Activated CD4-positive, alpha-beta T cell treated with anti-CD3 and anti-CD28 coated beads, Interleukin-2, amount 50 U/mL, for 16 hours (primary cell): Measurements from ENCODE around the gene BMPER.
A peak's percentile ranks its signal among the peaks of the same experiment; 100 is the strongest.

Experiments used
- DNase-seq: peaks from one replicate; pipeline ENCODE4 v3.0.0-alpha.2; 2020

BMPER gene

GRCh38 chr7:33926535-33926934 is 21.2 kb downstream of the BMPER start:
- no peak for DNase-seq

DNA sequence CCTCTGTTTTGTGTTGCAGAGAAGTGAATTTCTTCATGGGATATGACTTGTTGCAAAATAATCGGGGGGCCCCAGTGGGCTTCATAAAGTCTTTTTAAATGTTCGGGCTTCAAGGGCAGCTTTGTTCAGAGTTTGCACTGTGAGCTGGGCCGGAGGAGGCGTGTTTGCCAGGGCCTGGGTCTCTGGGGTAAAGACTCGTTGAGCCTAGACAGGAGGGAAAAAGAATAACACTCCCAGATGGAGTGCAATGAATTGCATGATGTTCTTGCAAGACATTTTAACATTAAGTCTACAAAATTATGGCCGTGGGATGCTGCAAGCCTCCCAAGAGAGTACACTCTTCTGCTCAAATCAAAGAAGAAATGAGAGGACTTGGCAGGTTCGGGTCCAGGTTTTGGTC is 23.6 kb downstream of the BMPER start:
- DNase-seq, result no peak

DNA sequence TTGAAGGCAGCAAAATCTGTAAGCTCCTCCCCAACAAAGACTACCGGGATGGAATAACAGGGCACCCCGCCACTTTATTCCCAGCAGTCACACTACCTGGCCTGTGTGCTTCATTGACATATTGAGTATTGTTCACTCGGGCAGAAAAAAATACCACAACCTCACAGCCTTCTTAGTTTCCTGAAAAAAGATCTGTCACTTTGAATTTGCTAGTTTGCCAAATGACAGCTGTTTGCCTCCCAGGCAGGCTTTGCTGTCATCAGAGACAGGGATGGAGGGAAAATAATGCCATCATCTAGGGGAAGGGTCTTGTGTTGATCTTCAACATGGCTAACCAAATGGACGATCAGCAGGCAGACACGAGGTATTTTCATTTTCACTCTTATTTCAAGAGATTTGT is 26.9 kb downstream of the BMPER start:
- no peak for DNase-seq

- DNase-seq, result peak; percentile 61
Observed at GRCh38 chr7:33932832-33933468, 27.6 kb downstream of the BMPER start.

DNA sequence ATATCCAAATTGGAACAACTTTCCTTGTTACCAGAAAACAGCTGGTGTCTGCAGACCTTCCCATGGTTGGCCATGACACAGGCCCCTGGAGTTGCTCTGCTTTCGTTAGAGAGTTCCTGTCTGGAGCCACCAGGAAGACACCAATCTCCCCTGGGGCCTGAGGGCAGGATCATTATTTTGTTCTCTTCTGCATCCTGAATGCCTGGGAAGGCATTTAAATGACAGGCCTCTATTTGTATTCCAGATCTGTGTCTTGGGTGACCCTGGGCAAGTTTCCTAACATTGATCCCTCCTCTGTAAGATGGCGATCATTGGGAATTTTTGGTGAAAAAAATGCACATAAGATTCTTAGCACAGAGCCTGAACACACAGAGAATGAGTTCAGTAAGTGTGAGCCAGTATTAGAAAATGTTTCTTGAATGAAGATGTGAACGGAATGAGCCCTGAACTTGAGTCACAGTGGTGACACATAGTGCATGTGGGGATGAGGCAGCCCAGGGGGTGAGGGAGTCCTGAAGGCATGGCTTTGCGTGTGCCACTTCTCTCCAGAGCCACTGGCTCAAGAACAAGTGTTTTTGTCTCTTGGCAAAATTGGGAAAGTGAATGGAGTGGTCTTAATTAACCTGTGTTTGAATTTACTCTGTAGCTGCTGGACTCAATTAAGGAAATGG is 28.4 kb downstream of the BMPER start:
- DNase-seq, result no peak

- no peak for DNase-seq
Observed at GRCh38 chr7:33934391-33934790, 29.1 kb downstream of the BMPER start.

DNA sequence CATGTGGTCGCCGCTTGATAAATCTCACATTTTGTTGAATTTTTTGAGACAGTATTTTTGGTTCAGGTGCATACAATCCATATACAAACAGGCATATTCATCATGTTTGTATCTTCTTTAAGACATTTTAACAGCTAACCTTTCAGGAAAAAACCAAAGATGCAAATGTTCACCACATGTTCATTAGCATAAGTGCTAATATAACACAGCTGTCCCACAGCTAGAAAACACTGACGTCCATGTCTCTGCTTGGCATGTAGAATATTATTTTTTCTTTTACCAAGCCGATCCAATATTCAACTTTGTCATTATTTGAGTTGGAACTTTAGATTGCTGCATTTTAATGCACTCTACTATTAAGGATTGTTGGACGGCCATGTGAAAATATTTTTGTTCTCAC is 31.2 kb downstream of the BMPER start:
- no peak for DNase-seq

DNA sequence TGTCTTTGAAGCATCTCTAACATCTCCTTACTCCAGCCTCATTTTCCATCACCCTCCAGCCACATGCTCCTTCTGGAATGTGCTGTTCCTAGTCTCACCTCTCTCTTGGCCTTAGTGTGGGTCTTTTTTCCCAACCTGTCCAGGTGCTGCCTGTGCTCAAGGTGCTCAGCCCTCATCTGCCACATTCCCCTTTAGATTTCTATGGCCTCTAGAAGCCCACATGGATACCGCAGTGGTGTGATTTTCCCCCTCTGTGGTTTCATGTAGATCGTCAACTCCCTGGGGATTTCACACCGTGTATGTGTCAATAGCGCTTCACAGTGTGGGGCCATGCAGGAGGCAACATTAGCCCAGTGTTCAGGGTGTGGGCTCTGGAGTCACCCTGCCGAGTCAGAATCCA is 32.5 kb downstream of the BMPER start:
- no peak for DNase-seq

GRCh38 chr7:33939121-33939520 is 33.8 kb downstream of the BMPER start:
- no peak for DNase-seq

DNA sequence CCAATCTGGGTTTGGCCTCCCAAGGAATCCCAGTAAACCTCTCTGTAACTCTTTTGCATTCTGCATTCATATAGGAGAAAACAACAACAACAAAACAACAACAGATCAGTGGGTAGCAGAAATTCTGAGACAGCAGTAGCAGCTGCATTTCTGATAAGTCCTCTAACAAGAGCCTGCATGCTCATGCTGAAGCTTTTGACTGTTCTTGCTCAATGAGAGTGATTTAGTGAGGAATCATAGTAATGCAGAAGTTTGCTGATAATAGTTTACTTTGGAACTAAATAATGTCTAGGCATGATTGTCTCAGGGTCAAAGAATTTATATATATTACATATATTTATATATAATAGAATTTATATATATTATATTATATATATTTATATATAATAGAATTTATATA is 35.2 kb downstream of the BMPER start:
- no peak for DNase-seq

GRCh38 chr7:33941418-33941817 is 36.1 kb downstream of the BMPER start:
- DNase-seq, result no peak

DNA sequence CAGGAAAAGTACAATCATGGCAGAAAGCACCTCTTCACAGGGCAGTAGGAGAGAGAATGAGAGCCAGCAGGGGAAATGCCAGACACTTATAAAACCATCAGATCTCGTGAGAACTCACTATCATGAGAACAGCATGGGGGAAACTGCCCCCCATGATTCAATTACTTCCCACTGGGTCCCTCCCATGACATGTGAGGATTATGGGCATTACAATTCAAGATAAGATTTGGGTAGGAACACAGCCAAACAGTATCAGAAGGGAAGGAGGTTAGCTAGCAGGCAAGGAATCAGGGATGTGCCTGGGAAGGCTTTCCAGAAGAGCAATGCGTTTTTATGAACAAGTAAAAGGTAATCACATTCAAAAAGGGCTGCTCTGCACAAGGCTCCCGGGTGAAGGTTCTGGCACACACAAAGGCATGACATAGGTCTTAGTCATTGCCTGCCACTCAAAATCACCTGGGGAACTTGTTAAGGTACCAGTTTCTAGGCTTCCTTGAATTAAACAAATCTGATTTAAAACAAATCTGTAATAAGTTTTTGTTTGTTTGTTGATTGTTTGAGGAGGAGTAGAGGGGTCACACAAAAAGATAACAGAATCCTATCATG is 40.9 kb downstream of the BMPER start:
- no peak for DNase-seq

DNA sequence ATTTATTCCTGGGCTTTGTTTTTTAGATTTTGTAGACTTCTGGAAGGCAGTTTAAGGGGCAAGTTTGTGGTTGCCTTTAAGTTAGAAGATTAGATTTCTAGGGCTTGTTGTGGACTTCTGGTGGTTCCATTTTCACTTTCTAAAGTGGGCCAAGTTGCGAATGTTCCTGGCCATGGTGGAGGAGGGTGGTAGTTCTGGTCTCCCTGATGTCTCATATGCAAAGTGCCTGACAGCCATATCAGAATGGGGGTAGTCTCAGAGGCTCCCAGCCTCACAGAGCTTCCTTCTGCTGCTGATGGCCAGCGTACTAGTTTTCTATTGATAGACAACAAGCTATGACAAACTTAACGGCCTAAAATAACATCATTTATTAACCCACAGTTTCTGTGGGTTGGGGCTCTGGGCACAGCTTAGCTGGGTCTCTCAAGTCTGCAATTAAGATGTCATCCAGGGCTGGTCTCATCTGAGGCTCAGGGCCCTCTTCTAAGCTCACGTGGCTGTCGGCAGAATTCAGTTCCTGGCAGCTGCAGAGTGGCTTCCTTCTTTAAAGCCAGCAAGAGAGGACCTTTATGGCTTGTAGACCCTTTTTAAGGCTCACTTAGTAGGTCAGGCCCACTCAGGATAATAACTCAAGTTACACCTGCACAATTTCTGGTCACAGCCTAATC is 44.8 kb downstream of the BMPER start:
- DNase-seq, result no peak

DNA sequence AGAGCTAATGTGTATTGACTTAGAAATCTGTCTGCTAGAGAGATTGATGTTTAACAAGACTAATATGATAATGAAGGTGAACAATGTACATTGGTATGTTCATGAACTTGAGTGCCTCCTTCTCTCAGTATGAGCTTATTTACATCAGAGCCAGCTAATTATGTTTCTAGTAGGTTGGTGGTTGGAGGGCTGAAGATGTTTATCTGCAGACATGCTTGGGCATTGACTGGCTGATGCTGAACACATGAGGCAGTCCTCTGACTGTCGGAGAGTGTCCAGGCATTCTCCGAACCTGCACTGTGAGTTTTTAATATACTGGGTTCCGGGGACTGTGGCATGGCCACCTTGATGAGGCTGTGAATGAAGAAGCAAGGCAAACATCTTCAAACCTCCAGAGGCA is 47.5 kb downstream of the BMPER start:
- DNase-seq, result no peak

- no peak for DNase-seq
Observed at GRCh38 chr7:33958104-33958503, 52.8 kb downstream of the BMPER start.

DNA sequence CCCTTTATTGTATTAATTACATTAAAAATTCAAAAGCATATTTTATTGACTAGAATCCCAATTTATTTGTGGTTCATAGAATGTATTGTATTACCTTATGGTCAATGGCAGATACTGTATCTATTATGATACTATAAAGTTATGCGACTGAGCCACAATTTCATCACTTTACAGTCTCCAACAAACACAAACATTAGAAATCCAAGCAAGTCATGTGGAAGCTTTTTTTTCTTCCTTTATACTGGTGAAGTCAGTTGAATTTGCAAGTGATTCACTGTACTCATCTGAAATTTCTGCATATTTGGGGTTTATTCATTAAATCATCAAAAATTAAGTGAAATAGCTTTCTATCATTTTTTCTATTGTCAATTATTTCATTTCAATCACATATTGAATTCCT is 54.3 kb downstream of the BMPER start:
- no peak for DNase-seq

DNA sequence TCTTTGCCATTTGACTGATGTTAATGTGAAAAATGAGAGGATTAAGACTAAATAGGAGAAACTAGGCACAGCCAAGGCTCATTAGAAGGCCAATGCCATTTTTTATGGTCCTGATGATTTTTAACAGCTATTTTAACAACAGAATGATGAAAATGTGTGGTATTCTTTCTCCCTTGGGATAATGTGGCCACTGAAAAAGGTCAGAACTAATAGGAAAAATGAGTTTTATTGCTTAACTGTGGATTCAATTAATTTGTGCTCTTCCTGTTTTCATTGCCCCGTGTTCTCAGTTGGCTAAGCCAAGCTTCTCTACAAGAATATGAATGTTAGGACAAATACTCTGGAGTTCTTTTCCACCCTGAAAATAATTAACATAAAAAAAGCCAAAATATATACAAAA is 56.6 kb downstream of the BMPER start:
- DNase-seq, result no peak

GRCh38 chr7:33964417-33965182 is 59.3 kb downstream of the BMPER start:
- DNase-seq, result no peak

DNA sequence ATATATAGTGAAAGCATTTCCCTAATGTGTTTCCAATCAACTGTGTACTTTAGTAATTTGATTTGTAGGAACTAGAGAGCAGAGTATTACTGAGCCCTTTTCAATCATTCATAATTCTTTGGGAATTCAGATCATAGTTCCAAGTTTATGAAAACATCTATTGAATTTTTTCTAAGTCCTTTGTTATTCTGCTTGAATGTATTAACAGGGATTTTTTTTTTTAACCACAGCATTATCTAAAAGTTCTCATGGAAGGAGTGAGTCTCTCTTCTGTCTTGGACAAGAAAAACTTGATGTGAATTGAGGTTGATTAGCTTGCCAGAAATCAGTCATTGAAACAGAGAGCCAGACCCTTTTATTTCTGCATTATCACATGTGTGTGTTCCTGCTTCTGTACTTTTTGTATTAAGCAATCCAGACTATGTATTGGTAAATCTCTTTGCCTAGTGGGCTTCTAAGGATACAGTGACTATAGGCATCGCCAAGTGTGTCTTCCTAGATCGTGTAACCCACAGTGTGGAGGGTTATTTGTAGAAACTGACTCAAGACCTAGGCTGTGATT is 59.9 kb downstream of the BMPER start:
- no peak for DNase-seq

GRCh38 chr7:33968591-33968990 is 63.3 kb downstream of the BMPER start:
- no peak for DNase-seq

DNA sequence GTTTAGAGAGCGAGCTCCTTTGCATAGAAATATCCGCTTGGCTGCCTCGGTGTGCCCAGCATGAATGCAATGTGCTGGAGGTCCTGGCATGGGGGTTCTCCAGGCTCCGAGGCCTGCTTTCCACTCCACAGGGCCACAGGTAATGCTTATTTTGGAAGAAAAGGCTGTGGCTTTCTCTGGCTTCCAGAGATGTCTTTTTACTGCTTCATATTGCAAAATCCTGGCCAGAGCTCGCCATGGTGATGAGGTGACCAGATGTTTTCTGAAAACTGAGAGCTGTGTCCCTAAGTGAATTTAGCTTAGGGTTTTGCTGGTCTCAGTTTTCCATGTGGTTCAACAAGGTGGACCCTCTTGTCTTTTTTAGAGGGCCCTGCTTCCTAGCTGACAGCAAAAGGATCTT is 65.2 kb downstream of the BMPER start:
- DNase-seq, result no peak

GRCh38 chr7:33971106-33971505 is 65.8 kb downstream of the BMPER start:
- DNase-seq, result no peak
